ENCODE data around the gene SP100.

SP100 gene

DNA sequence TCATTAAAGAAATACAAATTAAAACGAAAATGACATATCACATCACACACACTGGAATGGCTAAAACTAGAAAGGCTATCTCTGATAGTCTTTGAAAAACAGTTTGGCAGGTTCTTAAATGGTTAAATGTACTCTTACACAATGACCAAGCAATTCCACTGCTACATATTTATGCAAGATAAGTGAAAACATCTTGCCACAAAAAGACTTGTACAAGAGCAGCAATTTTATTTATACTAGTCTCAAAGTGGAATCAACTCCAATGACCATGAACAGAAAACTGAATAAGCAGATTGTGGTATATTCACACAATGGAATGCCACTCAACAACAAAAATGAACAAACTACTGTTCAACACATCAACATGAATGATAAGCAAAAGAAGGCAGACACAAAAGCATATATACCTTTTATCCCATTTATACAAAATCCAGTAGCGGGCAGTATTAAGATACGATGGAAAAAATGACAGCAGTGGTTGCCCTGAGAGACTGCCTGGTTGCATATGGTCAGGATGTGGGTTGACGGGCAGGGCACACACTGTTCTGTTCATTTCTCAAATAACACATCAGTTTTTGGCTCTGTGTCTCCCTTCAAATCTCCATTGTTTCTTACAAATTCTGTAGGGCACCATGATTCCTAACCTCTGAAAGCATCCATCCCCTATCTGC, 25.4 kb downstream of the SP100 start:
- Histone ChIP-seq H3K9ac (ENCODE audit: low read length) (peak overlapping the region; percentile 28), H3K23ac (ENCODE audit: low read length in 2 of 2) (no peak overlapping the region), H4K8ac (ENCODE audit: low read length) (no peak overlapping the region), H3K18ac (ENCODE audit: low read depth in 1 of 2, low read length in 2 of 2) (no peak overlapping the region), H3K4ac (ENCODE audit: low read depth in 1 of 2, low read length in 2 of 2) (no peak overlapping the region), H3K14ac (ENCODE audit: low read length in 2 of 2) (no peak overlapping the region), H3K4me3 (ENCODE audit: insufficient read depth in 1 of 2, low read depth in 1 of 2, low read length in 2 of 2) (peak overlapping the region in 1 of 2 experiments; percentile 5), H3K79me1 (replicated peaks; ENCODE audit: low read length, poor library complexity, severe bottlenecking) (peaks cover 17% of the 10 kb centered on the region), H3K27ac (ENCODE audit: low read length, poor library complexity, severe bottlenecking) (no peak overlapping the region), H2BK12ac (ENCODE audit: low read length in 2 of 2) (no peak overlapping the region), H3K4me2 (ENCODE audit: low read length, poor library complexity, severe bottlenecking) (no peak overlapping the region), H3K36me3 (ENCODE audit: control insufficient read depth in 1 of 2, insufficient read depth in 2 of 2, low read depth in 1 of 2, low read length in 2 of 2) (peaks cover 12 to 66% of the 10 kb centered on the region in 2 experiments), H2BK5ac (ENCODE audit: low read depth, low read length, poor library complexity, severe bottlenecking) (no peak overlapping the region), H2BK15ac (ENCODE audit: low read depth, poor library complexity, severe bottlenecking) (no peak overlapping the region), H3K9me3 (ENCODE audit: control insufficient read depth, low read length) (peaks cover 5% of the 10 kb centered on the region), H2BK120ac (ENCODE audit: low read depth, low read length) (no peak overlapping the region), H3K27me3 (ENCODE audit: control insufficient read depth in 1 of 2, insufficient read depth in 1 of 2, low read length in 2 of 2) (no peaks in the 10 kb centered on the region), H2AK5ac (ENCODE audit: low read length, severe bottlenecking) (no peak overlapping the region), H4K91ac (ENCODE audit: low read length) (no peak overlapping the region), H2AFZ (ENCODE audit: low read depth, low read length) (no peak overlapping the region), H3K4me1 (ENCODE audit: control insufficient read depth, insufficient read depth, low read depth, low read length) (peaks cover 1% of the 10 kb centered on the region)
- 98% methylated on average over 3 of the region's 4 CpGs for WGBS
- DNase-seq: peak; percentile 34

GRCh38 chr2:230443541-230443940, 27.5 kb downstream of the SP100 start:
- H2BK12ac ChIP-seq (ENCODE audit: low read length in 2 of 2): no peak overlapping the region
- no peak overlapping the region for H3K18ac ChIP-seq (ENCODE audit: low read depth in 1 of 2, low read length in 2 of 2)
- H2AFZ ChIP-seq (ENCODE audit: low read depth, low read length): no peak overlapping the region
- H3K79me1 ChIP-seq (replicated peaks; ENCODE audit: low read length, poor library complexity, severe bottlenecking): peaks cover 29% of the 10 kb centered on the region
- H4K8ac ChIP-seq (ENCODE audit: low read length): no peak overlapping the region
- H2AK5ac ChIP-seq (ENCODE audit: low read length, severe bottlenecking): no peak overlapping the region
- WGBS: 98% methylated on average over 2 of the region's 2 CpGs
- peaks cover 2% of the 10 kb centered on the region for H3K4me1 ChIP-seq (ENCODE audit: control insufficient read depth, insufficient read depth, low read depth, low read length)
- H3K14ac ChIP-seq (ENCODE audit: low read length in 2 of 2): no peak overlapping the region
- peak; percentile 41 for DNase-seq
- no peak overlapping the region for H2BK5ac ChIP-seq (ENCODE audit: low read depth, low read length, poor library complexity, severe bottlenecking)
- no peak overlapping the region for H3K4ac ChIP-seq (ENCODE audit: low read depth in 1 of 2, low read length in 2 of 2)
- no peak overlapping the region for H3K27ac ChIP-seq (ENCODE audit: low read length, poor library complexity, severe bottlenecking)
- no peak overlapping the region for H3K23ac ChIP-seq (ENCODE audit: low read length in 2 of 2)
- H3K27me3 ChIP-seq (ENCODE audit: control insufficient read depth in 1 of 2, insufficient read depth in 1 of 2, low read length in 2 of 2): no peaks in the 10 kb centered on the region
- no peak overlapping the region for H2BK120ac ChIP-seq (ENCODE audit: low read depth, low read length)
- H3K9me3 ChIP-seq (ENCODE audit: control insufficient read depth, low read length): no peaks in the 10 kb centered on the region
- H2BK15ac ChIP-seq (ENCODE audit: low read depth, poor library complexity, severe bottlenecking): no peak overlapping the region
- no peak overlapping the region for H3K4me2 ChIP-seq (ENCODE audit: low read length, poor library complexity, severe bottlenecking)
- H4K91ac ChIP-seq (ENCODE audit: low read length): no peak overlapping the region
- no peak overlapping the region for H3K9ac ChIP-seq (ENCODE audit: low read length)
- H3K36me3 ChIP-seq (ENCODE audit: control insufficient read depth in 1 of 2, insufficient read depth in 2 of 2, low read depth in 1 of 2, low read length in 2 of 2): peaks cover 22 to 71% of the 10 kb centered on the region in 2 experiments
- no peak overlapping the region for H3K4me3 ChIP-seq (ENCODE audit: insufficient read depth in 1 of 2, low read depth in 1 of 2, low read length in 2 of 2)

- no peak overlapping the region for H3K27ac ChIP-seq (ENCODE audit: low read length, poor library complexity, severe bottlenecking)
- no peak overlapping the region for H2BK5ac ChIP-seq (ENCODE audit: low read depth, low read length, poor library complexity, severe bottlenecking)
- no peak overlapping the region for H2BK12ac ChIP-seq (ENCODE audit: low read length in 2 of 2)
- DNase-seq: no peak
- peaks cover 37% of the 10 kb centered on the region for H3K79me1 ChIP-seq (replicated peaks; ENCODE audit: low read length, poor library complexity, severe bottlenecking)
- H3K9me3 ChIP-seq (ENCODE audit: control insufficient read depth, low read length): no peaks in the 10 kb centered on the region
- H3K4me1 ChIP-seq (ENCODE audit: control insufficient read depth, insufficient read depth, low read depth, low read length): peaks cover 7% of the 10 kb centered on the region
- no peak overlapping the region for H4K91ac ChIP-seq (ENCODE audit: low read length)
- H3K36me3 ChIP-seq (ENCODE audit: control insufficient read depth in 1 of 2, insufficient read depth in 2 of 2, low read depth in 1 of 2, low read length in 2 of 2): peaks cover 32 to 79% of the 10 kb centered on the region in 2 experiments
- no peak overlapping the region for H3K14ac ChIP-seq (ENCODE audit: low read length in 2 of 2)
- H3K23ac ChIP-seq (ENCODE audit: low read length in 2 of 2): no peak overlapping the region
- H2AFZ ChIP-seq (ENCODE audit: low read depth, low read length): no peak overlapping the region
- H3K4me2 ChIP-seq (ENCODE audit: low read length, poor library complexity, severe bottlenecking): no peak overlapping the region
- H3K27me3 ChIP-seq (ENCODE audit: control insufficient read depth in 1 of 2, insufficient read depth in 1 of 2, low read length in 2 of 2): no peaks in the 10 kb centered on the region
- H3K9ac ChIP-seq (ENCODE audit: low read length): no peak overlapping the region
- no peak overlapping the region for H3K18ac ChIP-seq (ENCODE audit: low read depth in 1 of 2, low read length in 2 of 2)
- no peak overlapping the region for H2BK15ac ChIP-seq (ENCODE audit: low read depth, poor library complexity, severe bottlenecking)
- no peak overlapping the region for H2AK5ac ChIP-seq (ENCODE audit: low read length, severe bottlenecking)
- H2BK120ac ChIP-seq (ENCODE audit: low read depth, low read length): no peak overlapping the region
- H3K4me3 ChIP-seq (ENCODE audit: insufficient read depth in 1 of 2, low read depth in 1 of 2, low read length in 2 of 2): no peak overlapping the region
- H3K4ac ChIP-seq (ENCODE audit: low read depth in 1 of 2, low read length in 2 of 2): no peak overlapping the region
- 83% methylated on average over 2 of the region's 2 CpGs for WGBS
- no peak overlapping the region for H4K8ac ChIP-seq (ENCODE audit: low read length)
Observed at GRCh38 chr2:230444832-230445231, 28.8 kb downstream of the SP100 start.

DNA sequence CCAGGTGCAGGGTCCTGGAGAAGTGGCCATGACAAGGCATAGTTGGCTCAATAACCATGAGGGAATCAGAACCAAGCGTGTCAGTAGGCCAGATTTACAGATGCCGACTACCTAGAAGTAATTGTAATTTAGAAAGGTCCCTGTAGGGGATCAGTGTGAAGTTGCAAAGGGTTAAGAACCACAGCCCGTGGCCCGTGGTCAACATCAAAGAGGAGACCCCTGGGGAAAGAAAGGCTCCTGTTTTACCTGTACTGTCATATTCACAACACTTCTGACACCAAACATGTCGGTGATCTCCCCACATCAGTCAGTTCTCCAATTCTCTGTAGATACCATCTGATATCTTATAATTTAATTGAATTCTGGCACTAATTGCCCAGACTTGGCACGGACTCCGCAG, 31.0 kb downstream of the SP100 start:
- Histone ChIP-seq H2BK120ac (ENCODE audit: low read depth, low read length) (no peak overlapping the region), H3K9ac (ENCODE audit: low read length) (no peak overlapping the region), H3K4ac (ENCODE audit: low read depth in 1 of 2, low read length in 2 of 2) (no peak overlapping the region), H3K79me1 (replicated peaks; ENCODE audit: low read length, poor library complexity, severe bottlenecking) (peaks cover 35% of the 10 kb centered on the region), H3K14ac (ENCODE audit: low read length in 2 of 2) (no peak overlapping the region), H3K4me1 (ENCODE audit: control insufficient read depth, insufficient read depth, low read depth, low read length) (peaks cover 7% of the 10 kb centered on the region), H4K8ac (ENCODE audit: low read length) (no peak overlapping the region), H4K91ac (ENCODE audit: low read length) (no peak overlapping the region), H2AFZ (ENCODE audit: low read depth, low read length) (no peak overlapping the region), H2BK12ac (ENCODE audit: low read length in 2 of 2) (no peak overlapping the region), H2BK15ac (ENCODE audit: low read depth, poor library complexity, severe bottlenecking) (no peak overlapping the region), H3K4me2 (ENCODE audit: low read length, poor library complexity, severe bottlenecking) (no peak overlapping the region), H2BK5ac (ENCODE audit: low read depth, low read length, poor library complexity, severe bottlenecking) (no peak overlapping the region), H3K36me3 (ENCODE audit: control insufficient read depth in 1 of 2, insufficient read depth in 2 of 2, low read depth in 1 of 2, low read length in 2 of 2) (peaks cover 32 to 97% of the 10 kb centered on the region in 2 experiments), H3K4me3 (ENCODE audit: insufficient read depth in 1 of 2, low read depth in 1 of 2, low read length in 2 of 2) (no peak overlapping the region), H3K27ac (ENCODE audit: low read length, poor library complexity, severe bottlenecking) (no peak overlapping the region), H2AK5ac (ENCODE audit: low read length, severe bottlenecking) (no peak overlapping the region), H3K18ac (ENCODE audit: low read depth in 1 of 2, low read length in 2 of 2) (no peak overlapping the region), H3K27me3 (ENCODE audit: control insufficient read depth in 1 of 2, insufficient read depth in 1 of 2, low read length in 2 of 2) (no peaks in the 10 kb centered on the region), H3K9me3 (ENCODE audit: control insufficient read depth, low read length) (no peaks in the 10 kb centered on the region), H3K23ac (ENCODE audit: low read length in 2 of 2) (no peak overlapping the region)
- WGBS: 86% methylated on average over 7 of the region's 7 CpGs
- DNase-seq: no peak

Data from mesenchymal stem cell (in vitro differentiated cells and primary cell).